Stimulated activated CD4-positive, alpha-beta T cell treated with anti-CD3 and anti-CD28 coated beads, Interleukin-1b, Interleukin-23, amount 100 ng/mL, for 48 hours (primary cell): ENCODE results near the gene NALCN.

Experiments used
- DNase-seq: peaks from one replicate; pipeline ENCODE4 v3.0.0-alpha.2; 2020

NALCN gene

GRCh38 chr13:101271681-101272245 is 144.5 kb downstream of the NALCN start:
- DNase-seq, result no peak

- no peak for DNase-seq
Measured at GRCh38 chr13:101267656-101268055, 148.7 kb downstream of the NALCN start.

- no peak for DNase-seq
Measured at GRCh38 chr13:101265934-101266333, 150.4 kb downstream of the NALCN start.

GRCh38 chr13:101264931-101265330 is 151.4 kb downstream of the NALCN start:
- DNase-seq, result no peak

- DNase-seq, result no peak
Measured at GRCh38 chr13:101262306-101262705, 154.0 kb downstream of the NALCN start.

- DNase-seq, result no peak
Measured at GRCh38 chr13:101258509-101258908, 157.8 kb downstream of the NALCN start.

- peak; percentile 78 for DNase-seq
Measured at GRCh38 chr13:101258071-101258470, 158.2 kb downstream of the NALCN start.

GRCh38 chr13:101248739-101249514 is 167.4 kb downstream of the NALCN start:
- DNase-seq, result no peak

GRCh38 chr13:101242720-101243119 is 173.6 kb downstream of the NALCN start:
- no peak for DNase-seq

- DNase-seq, result no peak
Measured at GRCh38 chr13:101238555-101238954, 177.8 kb downstream of the NALCN start.

GRCh38 chr13:101231751-101232428 is 184.4 kb downstream of the NALCN start:
- no peak for DNase-seq

- no peak for DNase-seq
Measured at GRCh38 chr13:101230271-101230890, 185.9 kb downstream of the NALCN start.

GRCh38 chr13:101219609-101220265 is 196.6 kb downstream of the NALCN start:
- no peak for DNase-seq

GRCh38 chr13:101218484-101218883 is 197.8 kb downstream of the NALCN start:
- no peak for DNase-seq

- DNase-seq, result no peak
Measured at GRCh38 chr13:101217086-101217485, 199.2 kb downstream of the NALCN start.

GRCh38 chr13:101211261-101211660 is 205.0 kb downstream of the NALCN start:
- no peak for DNase-seq

GRCh38 chr13:101210774-101211173 is 205.5 kb downstream of the NALCN start:
- no peak for DNase-seq

- no peak for DNase-seq
Measured at GRCh38 chr13:101209206-101209893, 207.0 kb downstream of the NALCN start.

GRCh38 chr13:101205408-101205807 is 210.9 kb downstream of the NALCN start:
- DNase-seq, result no peak

GRCh38 chr13:101204270-101205020 is 211.9 kb downstream of the NALCN start:
- no peak for DNase-seq

- DNase-seq, result no peak
Measured at GRCh38 chr13:101202590-101202989, 213.7 kb downstream of the NALCN start.

GRCh38 chr13:101190976-101191375 is 225.3 kb downstream of the NALCN start:
- no peak for DNase-seq
